Tibial nerve (tissue), 4 donors: Measurements from ENCODE around the gene CTNNA2. TPM values are rescaled to one million over a fixed set of nuclear protein-coding genes. Genes with fewer than 3 reads are reported as not detected.

Experiments used
- DNase-seq, 2 donors: peaks; one replicate each; pipeline ENCODE4 v3.0.0-alpha.2; 2019; ENCODE audit warnings: low spot score in 2 of 2
- H3K27ac ChIP-seq, 4 donors: fragments of 200-600 bp; sonication (generic) in 3 of 4; one replicate each; pipeline ENCODE4 v1.5.1; 2017 to 2019; ENCODE audit warnings: mild to moderate bottlenecking in 1 of 4
- H3K27me3 ChIP-seq, 2 donors: fragments of 200-600 bp; sonication (generic) in 1 of 2; one replicate each; pipeline versions ENCODE4 v1.5.1 to v1.6.0; 2017 to 2019
- H3K36me3 ChIP-seq, 3 donors: fragments of 200-600 bp; sonication (generic); one replicate each; pipeline ENCODE4 v1.5.1; 2018 to 2019
- H3K4me1 ChIP-seq, 4 donors: fragments of 200-600 bp; sonication (generic) in 3 of 4; one replicate each; pipeline ENCODE4 v1.5.1; 2017 to 2019
- H3K4me3 ChIP-seq, 4 donors: fragments of 200-600 bp; sonication (generic) in 3 of 4; one replicate each; pipeline ENCODE4 v1.5.1; 2017 to 2019; ENCODE audit warnings: mild to moderate bottlenecking in 1 of 4, moderate library complexity in 1 of 4
- H3K9me3 ChIP-seq, 4 donors: fragments of 200-600 bp; sonication (generic) in 3 of 4; one replicate each; pipeline ENCODE4 v1.5.1; 2017 to 2019
- EP300 ChIP-seq, 2 donors: sonication (generic); formaldehyde crosslinking; IDR thresholded peaks; one replicate each; pipeline ENCODE4 v1.6.1; 2017; ENCODE audit warnings: antibody characterized with exemption in 2 of 2, mild to moderate bottlenecking in 1 of 2
- POLR2A ChIP-seq, 2 donors: fragments of 450-650 bp; IDR thresholded peaks; one replicate each; pipeline ENCODE4 v1.6.1; 2017; ENCODE audit warnings: antibody characterized with exemption in 2 of 2, mild to moderate bottlenecking in 2 of 2, moderate library complexity in 2 of 2
- WGBS, 2 donors: methylation state at CpG; one replicate each; pipeline ENCODE4 v1.1.5; 2018; 5-methylcytosine and 5-hydroxymethylcytosine counted together
- total RNA-seq, 4 donors: library from RNA; depleted of rRNA; stranded (reverse); fragments of >200 nt; gene quantifications; one replicate each; pipeline ENCODE4 v1.1.0, GENCODE V29; 2016
- TF ChIP-seq, protein P1 (sequence below), 5 experiments: fragments of 200-600 bp in 3 of 5; fragments of 450-650 bp in 2 of 5; sonication (generic) in 3 of 5; IDR thresholded peaks; one replicate each; pipeline ENCODE4 v1.5.1; 2016 to 2019; ENCODE audit warnings: antibody characterized with exemption in 5 of 5, mild to moderate bottlenecking in 3 of 5, moderate library complexity in 2 of 5

Gene CTNNA2
- total RNA-seq, 4 donors from 2014 or later = 0.39 to 3.3 (median 0.75) TPM

DNA sequence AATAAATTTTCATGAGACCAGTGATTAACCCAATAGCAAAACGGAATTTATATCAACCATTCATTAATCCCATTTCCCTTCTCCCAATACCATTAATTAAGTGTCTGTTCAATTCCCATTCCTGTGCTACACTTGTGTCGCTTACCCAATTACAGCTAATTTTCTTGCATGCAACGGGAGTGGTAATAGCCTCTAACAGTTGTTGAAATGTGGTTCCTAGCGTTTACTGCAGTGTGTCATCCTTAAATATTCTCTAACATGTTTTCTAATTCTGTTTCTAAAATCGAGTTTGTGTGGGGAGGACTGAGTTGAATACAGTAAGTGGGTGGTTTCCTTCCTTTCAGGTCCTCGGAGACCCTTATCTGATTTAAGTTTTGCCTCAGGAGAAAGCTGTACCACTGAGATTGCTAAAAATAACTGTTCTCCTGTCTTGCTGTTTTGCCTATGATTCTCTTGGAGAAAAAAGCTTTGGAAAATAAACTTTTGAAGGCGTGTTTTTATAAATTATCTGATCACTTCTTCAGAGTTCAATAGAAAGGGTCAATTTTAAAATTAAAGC lies 851.0 kb downstream of the CTNNA2 start:
- WGBS, 2 donors = 36 to 39% methylated on average over 7 of the region's 7 CpGs
- no peaks in the 10 kb centered on the region for H3K36me3 ChIP-seq
- no peaks in the 10 kb centered on the region for H3K9me3 ChIP-seq
- no peak overlapping the region for H3K4me3 ChIP-seq
- TF ChIP-seq, protein P1, sequence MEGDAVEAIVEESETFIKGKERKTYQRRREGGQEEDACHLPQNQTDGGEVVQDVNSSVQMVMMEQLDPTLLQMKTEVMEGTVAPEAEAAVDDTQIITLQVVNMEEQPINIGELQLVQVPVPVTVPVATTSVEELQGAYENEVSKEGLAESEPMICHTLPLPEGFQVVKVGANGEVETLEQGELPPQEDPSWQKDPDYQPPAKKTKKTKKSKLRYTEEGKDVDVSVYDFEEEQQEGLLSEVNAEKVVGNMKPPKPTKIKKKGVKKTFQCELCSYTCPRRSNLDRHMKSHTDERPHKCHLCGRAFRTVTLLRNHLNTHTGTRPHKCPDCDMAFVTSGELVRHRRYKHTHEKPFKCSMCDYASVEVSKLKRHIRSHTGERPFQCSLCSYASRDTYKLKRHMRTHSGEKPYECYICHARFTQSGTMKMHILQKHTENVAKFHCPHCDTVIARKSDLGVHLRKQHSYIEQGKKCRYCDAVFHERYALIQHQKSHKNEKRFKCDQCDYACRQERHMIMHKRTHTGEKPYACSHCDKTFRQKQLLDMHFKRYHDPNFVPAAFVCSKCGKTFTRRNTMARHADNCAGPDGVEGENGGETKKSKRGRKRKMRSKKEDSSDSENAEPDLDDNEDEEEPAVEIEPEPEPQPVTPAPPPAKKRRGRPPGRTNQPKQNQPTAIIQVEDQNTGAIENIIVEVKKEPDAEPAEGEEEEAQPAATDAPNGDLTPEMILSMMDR (IDR thresholded peaks at IDR 0.05) = no peak
- no peak overlapping the region for H3K27ac ChIP-seq
- no peaks in the 10 kb centered on the region for H3K27me3 ChIP-seq
- no peak for DNase-seq
- peaks cover 0 to 5% (median 0%) of the 10 kb centered on the region in 4 donors for H3K4me1 ChIP-seq

- Histone ChIP-seq H3K4me1 (peaks cover 0 to 5% (median 0%) of the 10 kb centered on the region in 4 donors), H3K27me3 (no peaks in the 10 kb centered on the region), H3K27ac (no peak overlapping the region), H3K4me3 (no peak overlapping the region), H3K36me3 (no peaks in the 10 kb centered on the region), H3K9me3 (no peaks in the 10 kb centered on the region)
- WGBS, 2 donors = 68 to 78% methylated on average over 6 of the region's 6 CpGs
- no peak for TF ChIP-seq POLR2A (IDR thresholded peaks at IDR 0.05)
- TF ChIP-seq, protein P1 (IDR thresholded peaks at IDR 0.05) = no peak
- no peak for TF ChIP-seq EP300 (IDR thresholded peaks at IDR 0.05)
- DNase-seq = no peak
Measured at GRCh38 chr2:80364524-80365212, 851.8 kb downstream of the CTNNA2 start.

DNA sequence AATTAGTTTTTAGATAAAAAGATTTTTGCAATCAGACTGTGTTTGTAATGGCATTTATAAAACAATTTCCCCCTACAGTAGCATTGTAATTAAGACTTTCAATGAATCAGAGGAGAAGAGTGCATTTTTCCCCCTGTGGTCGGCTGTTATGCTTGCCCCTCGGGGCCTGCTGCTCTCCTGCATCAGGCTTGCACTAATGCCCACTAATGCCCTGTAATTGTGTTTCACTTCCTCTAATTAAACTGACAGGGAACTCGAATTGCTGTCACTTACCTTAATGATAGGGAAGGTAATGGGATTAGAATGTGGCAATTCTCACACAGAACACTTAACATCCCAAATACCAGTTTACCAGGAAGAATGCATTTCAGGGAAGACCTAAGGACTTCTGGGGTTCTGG lies 852.9 kb downstream of the CTNNA2 start:
- DNase-seq = no peak
- TF ChIP-seq EP300 (IDR thresholded peaks at IDR 0.05) (no peak), POLR2A (IDR thresholded peaks at IDR 0.05) (no peak)
- TF ChIP-seq, protein P1 (IDR thresholded peaks at IDR 0.05) = no peak
- WGBS, 2 donors = 38 to 41% methylated on average over 3 of the region's 3 CpGs
- Histone ChIP-seq H3K9me3 (no peaks in the 10 kb centered on the region), H3K27ac (no peak overlapping the region), H3K4me3 (no peak overlapping the region), H3K27me3 (no peaks in the 10 kb centered on the region), H3K36me3 (no peaks in the 10 kb centered on the region), H3K4me1 (peaks cover 0 to 5% (median 0%) of the 10 kb centered on the region in 4 donors)

GRCh38 chr2:80370375-80371009 lies 857.6 kb downstream of the CTNNA2 start:
- Histone ChIP-seq H3K4me3 (no peak overlapping the region), H3K4me1 (peaks cover 0 to 4% (median 0%) of the 10 kb centered on the region in 4 donors), H3K9me3 (no peaks in the 10 kb centered on the region), H3K36me3 (no peaks in the 10 kb centered on the region), H3K27ac (no peak overlapping the region), H3K27me3 (no peaks in the 10 kb centered on the region)
- WGBS, 2 donors = 90 to 93% methylated on average over 3 of the region's 3 CpGs
- no peak for DNase-seq
- TF ChIP-seq, protein P1 (IDR thresholded peaks at IDR 0.05) = no peak
- no peak for TF ChIP-seq EP300 (IDR thresholded peaks at IDR 0.05)
- TF ChIP-seq POLR2A (IDR thresholded peaks at IDR 0.05) = no peak

- no peak for DNase-seq
- Histone ChIP-seq H3K4me3 (no peak overlapping the region), H3K4me1 (no peaks in the 10 kb centered on the region), H3K27me3 (no peaks in the 10 kb centered on the region), H3K9me3 (no peaks in the 10 kb centered on the region), H3K27ac (no peak overlapping the region), H3K36me3 (no peaks in the 10 kb centered on the region)
- WGBS, 2 donors = 83 to 85% methylated on average over 3 of the region's 3 CpGs
- TF ChIP-seq, protein P1 (IDR thresholded peaks at IDR 0.05) = no peak
- TF ChIP-seq EP300 (IDR thresholded peaks at IDR 0.05) (no peak), POLR2A (IDR thresholded peaks at IDR 0.05) (no peak)
Measured at GRCh38 chr2:80374105-80374504, 861.3 kb downstream of the CTNNA2 start.
